Measurements from ENCODE around the gene GAPDH. TPM values are rescaled to one million over a fixed set of nuclear protein-coding genes. Genes with fewer than 3 reads are reported as not detected.
A peak's percentile ranks its signal among the peaks of the same experiment; 100 is the strongest.
"Not testable (repeated sequence)": the region's sequence is repeated elsewhere in the genome, so short reads cannot be mapped to it uniquely, and the experiment has no call there.

The GAPDH gene
- total and polyA plus RNA-seq, 2 donors: 1,220 to 3,026 TPM

DNA sequence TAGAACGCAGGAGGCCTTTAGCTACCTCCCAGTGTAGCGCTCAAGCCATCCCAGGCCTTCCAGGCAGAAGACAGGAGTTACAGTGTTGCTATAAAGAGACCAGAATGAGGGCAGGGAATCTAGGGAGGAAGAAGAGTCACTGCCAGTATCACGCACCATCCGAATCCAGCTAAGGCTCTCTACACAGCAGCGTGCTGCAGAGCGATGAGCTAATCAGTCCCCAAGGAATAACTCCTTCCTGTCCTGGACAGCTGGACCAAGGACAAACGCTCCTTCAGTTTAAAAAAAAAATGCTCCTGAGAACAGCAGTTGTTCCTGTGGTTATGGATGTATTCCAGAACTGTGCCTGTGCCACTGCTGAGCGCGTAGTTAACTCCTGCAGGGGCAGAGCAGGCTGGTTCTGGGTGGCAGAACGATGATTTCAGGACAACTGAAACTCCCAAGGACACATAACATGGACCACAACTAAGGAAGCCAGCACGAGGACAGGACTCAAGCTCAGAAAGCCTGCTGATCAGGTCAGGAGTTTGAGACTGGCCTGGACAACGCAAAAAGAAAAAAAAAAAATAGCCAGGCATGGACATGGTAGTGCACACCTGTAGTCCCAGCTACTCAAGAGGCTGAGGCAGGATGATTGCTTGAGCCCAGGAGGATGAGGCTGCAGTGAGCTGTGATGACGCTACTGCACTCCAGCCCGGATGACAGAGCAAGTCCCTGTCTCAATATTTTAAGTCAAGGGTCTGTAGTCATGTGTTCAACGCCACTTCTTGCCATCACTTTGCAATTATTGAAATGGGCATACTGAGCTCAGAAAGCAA lies 18.9 kb downstream of the GAPDH start:
- H3K27me3 ChIP-seq (ENCODE audit: control insufficient read depth in 2 of 2, insufficient read depth in 1 of 2, low read length in 1 of 2): no peaks in the 10 kb centered on the region
- peaks cover 44 to 48% of the 10 kb centered on the region in 2 donors for H3K36me3 ChIP-seq (ENCODE audit: control insufficient read depth in 2 of 2, insufficient read depth in 2 of 2, low read length in 1 of 2)
- H3K9me3 ChIP-seq (ENCODE audit: control insufficient read depth in 2 of 2, insufficient read depth in 1 of 2, low read length in 1 of 2): peaks cover 0 to 8% of the 10 kb centered on the region in 2 donors
- DNase-seq (ENCODE audit: low read depth in 6 of 9, low spot score in 9 of 9): no peak
- peaks cover 15 to 48% of the 10 kb centered on the region in 2 donors for H3K4me1 ChIP-seq (ENCODE audit: control insufficient read depth in 2 of 2, insufficient read depth in 2 of 2, low read length in 2 of 2)
- H3K4me3 ChIP-seq (ENCODE audit: low read length in 2 of 2): no peak overlapping the region
- no peak overlapping the region for H3K27ac ChIP-seq (ENCODE audit: low read depth in 1 of 2, low read length in 1 of 2)
- 93% methylated on average over 15 of the region's 15 CpGs for WGBS

DNA sequence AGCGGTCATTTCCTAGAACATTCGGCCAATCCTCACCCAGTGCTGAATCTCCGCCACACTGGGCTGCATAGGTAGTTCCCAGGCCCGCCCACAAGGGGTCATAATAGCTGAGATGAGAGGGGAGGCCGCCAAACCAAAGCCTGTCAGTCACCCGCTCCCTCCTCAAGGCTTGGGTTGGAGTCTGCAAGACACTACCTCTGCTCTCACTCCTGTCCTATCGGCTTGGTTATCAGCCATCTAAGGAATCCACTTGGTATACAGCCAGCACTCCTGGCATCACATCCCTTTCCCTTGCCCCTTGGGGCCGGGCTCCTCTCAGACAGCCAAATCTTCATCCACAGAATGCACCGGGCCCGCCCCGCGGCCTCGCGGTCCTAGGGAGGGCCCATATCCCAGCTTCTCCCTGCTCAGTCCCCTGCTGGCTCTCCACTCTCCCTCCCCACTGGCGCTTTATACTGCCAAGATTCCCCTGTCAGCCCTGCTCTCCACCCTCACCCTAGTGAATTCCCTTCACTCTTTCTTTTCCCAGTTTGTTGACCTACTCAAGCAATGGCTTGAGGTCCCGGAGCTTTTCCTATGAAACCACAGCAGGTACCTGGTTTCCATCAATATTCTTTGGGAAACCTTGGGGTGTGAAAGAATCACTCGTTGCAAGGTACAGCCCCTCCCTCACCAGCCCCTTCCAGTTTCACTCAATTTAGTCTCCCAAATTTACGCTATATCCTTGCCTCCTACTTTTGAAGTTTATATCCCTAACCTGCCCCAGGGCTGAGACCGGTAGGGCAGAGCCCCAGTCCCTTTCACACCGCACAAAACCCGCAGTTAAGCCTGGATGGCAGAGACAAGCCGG lies 20.1 kb downstream of the GAPDH start:
- 53% methylated on average over 22 of the region's 22 CpGs for WGBS
- Histone ChIP-seq H3K4me1 (ENCODE audit: control insufficient read depth in 2 of 2, insufficient read depth in 2 of 2, low read length in 2 of 2) (peaks cover 15 to 47% of the 10 kb centered on the region in 2 donors), H3K9me3 (ENCODE audit: control insufficient read depth in 2 of 2, insufficient read depth in 1 of 2, low read length in 1 of 2) (peaks cover 0 to 9% of the 10 kb centered on the region in 2 donors), H3K4me3 (ENCODE audit: low read length in 2 of 2) (peak overlapping the region; percentile 65 to 88), H3K27ac (ENCODE audit: low read depth in 1 of 2, low read length in 1 of 2) (peak overlapping the region in 1 of 2 donors; percentile 8), H3K36me3 (ENCODE audit: control insufficient read depth in 2 of 2, insufficient read depth in 2 of 2, low read length in 1 of 2) (peaks cover 37 to 45% of the 10 kb centered on the region in 2 donors), H3K27me3 (ENCODE audit: control insufficient read depth in 2 of 2, insufficient read depth in 1 of 2, low read length in 1 of 2) (no peaks in the 10 kb centered on the region)
- DNase-seq (ENCODE audit: low read depth in 6 of 9, low spot score in 9 of 9): peak in 3 of 9 donors; percentile 44 to 66 (median 48)

DNA sequence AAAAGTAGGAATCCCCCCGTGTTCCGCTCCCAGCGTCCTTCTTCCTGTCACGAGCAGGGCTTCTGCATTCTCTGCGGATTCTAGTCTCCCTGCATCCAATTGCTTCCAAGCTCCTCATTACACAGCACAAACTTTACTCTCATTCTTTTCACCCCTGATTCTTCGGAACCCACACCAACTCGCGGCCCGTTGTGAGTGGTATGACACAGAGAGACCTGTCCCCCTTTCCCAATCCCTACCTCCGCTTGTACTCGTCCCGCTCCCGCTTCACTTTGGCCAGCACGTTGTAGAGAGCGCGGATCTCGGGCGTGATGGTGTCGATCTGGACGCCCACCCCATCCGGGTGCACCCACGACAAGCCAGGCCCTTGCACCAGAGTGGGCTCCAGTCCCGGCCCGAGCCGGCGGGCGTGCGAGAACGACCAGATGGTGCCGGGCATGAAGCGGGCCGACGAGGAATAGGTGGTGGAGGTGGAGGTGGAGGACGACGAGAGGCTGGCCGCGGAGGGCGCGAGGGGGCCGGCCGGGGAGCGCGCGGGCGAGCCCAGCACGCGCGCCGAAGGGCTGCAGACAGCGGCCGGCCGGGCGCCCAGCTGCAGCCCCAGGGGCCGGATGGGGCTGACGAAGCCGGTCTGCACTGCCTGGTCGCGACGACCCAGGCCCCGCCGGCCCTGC lies 20.8 kb downstream of the GAPDH start:
- Histone ChIP-seq H3K4me3 (ENCODE audit: low read length in 2 of 2) (peak overlapping the region; percentile 65 to 88), H3K4me1 (ENCODE audit: control insufficient read depth in 2 of 2, insufficient read depth in 2 of 2, low read length in 2 of 2) (peaks cover 15 to 44% of the 10 kb centered on the region in 2 donors), H3K27me3 (ENCODE audit: control insufficient read depth in 2 of 2, insufficient read depth in 1 of 2, low read length in 1 of 2) (no peaks in the 10 kb centered on the region), H3K9me3 (ENCODE audit: control insufficient read depth in 2 of 2, insufficient read depth in 1 of 2, low read length in 1 of 2) (peaks cover 0 to 9% of the 10 kb centered on the region in 2 donors), H3K36me3 (ENCODE audit: control insufficient read depth in 2 of 2, insufficient read depth in 2 of 2, low read length in 1 of 2) (peaks cover 37 to 46% of the 10 kb centered on the region in 2 donors), H3K27ac (ENCODE audit: low read depth in 1 of 2, low read length in 1 of 2) (no peak overlapping the region)
- DNase-seq (ENCODE audit: low read depth in 6 of 9, low spot score in 9 of 9): no peak
- 4% methylated on average over 61 of the region's 61 CpGs for WGBS

DNA sequence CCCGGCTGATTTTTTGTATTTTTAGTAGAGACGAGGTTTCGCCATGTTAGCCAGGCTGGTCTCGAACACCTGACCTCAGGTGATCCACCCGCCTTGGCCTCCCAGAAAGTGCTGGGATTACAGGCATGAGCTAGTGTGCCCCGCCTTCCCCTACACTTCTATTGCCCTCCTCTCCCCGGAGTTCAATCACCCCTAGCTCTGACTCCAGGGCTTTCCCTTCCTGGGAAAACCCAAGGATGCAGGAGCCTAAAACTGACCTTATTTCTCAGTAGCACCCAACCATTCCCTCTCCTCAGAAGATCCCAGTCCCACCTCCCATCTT lies 22.1 kb downstream of the GAPDH start:
- peaks cover 15 to 44% of the 10 kb centered on the region in 2 donors for H3K4me1 ChIP-seq (ENCODE audit: control insufficient read depth in 2 of 2, insufficient read depth in 2 of 2, low read length in 2 of 2)
- H3K36me3 ChIP-seq (ENCODE audit: control insufficient read depth in 2 of 2, insufficient read depth in 2 of 2, low read length in 1 of 2): peaks cover 39 to 50% of the 10 kb centered on the region in 2 donors
- not testable (repeated sequence) for DNase-seq (ENCODE audit: low read depth in 6 of 9, low spot score in 9 of 9); H3K27ac ChIP-seq (ENCODE audit: low read depth in 1 of 2, low read length in 1 of 2); H3K9me3 ChIP-seq (ENCODE audit: control insufficient read depth in 2 of 2, insufficient read depth in 1 of 2, low read length in 1 of 2); H3K27me3 ChIP-seq (ENCODE audit: control insufficient read depth in 2 of 2, insufficient read depth in 1 of 2, low read length in 1 of 2); H3K4me3 ChIP-seq (ENCODE audit: low read length in 2 of 2)
- 95% methylated on average over 7 of the region's 7 CpGs for WGBS

DNA sequence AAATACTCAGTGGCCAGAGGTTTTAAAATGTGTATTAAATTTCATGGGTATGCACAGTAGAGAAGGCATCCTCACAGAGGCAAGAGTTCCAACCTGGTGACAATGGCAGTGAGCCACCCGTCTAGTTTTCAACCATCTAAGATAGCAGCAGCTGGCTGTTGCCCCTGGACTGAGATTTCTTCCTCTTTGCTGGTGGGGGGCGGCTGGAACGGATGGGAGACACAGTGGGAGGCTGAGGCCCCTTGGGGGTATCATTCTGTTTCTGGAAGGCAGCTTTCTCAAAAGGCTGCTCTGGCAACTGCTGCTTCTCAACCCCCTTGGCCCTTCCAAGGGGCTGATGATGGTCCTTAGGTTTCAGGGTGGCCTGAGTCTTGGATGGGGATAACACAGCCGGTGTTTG lies 22.5 kb downstream of the GAPDH start:
- Histone ChIP-seq H3K9me3 (ENCODE audit: control insufficient read depth in 2 of 2, insufficient read depth in 1 of 2, low read length in 1 of 2) (peaks cover 0 to 9% of the 10 kb centered on the region in 2 donors), H3K4me1 (ENCODE audit: control insufficient read depth in 2 of 2, insufficient read depth in 2 of 2, low read length in 2 of 2) (peaks cover 15 to 42% of the 10 kb centered on the region in 2 donors), H3K36me3 (ENCODE audit: control insufficient read depth in 2 of 2, insufficient read depth in 2 of 2, low read length in 1 of 2) (peaks cover 40 to 50% of the 10 kb centered on the region in 2 donors), H3K4me3 (ENCODE audit: low read length in 2 of 2) (no peak overlapping the region), H3K27ac (ENCODE audit: low read depth in 1 of 2, low read length in 1 of 2) (no peak overlapping the region), H3K27me3 (ENCODE audit: control insufficient read depth in 2 of 2, insufficient read depth in 1 of 2, low read length in 1 of 2) (no peaks in the 10 kb centered on the region)
- no peak for DNase-seq (ENCODE audit: low read depth in 6 of 9, low spot score in 9 of 9)
- WGBS: 98% methylated on average over 4 of the region's 4 CpGs

DNA sequence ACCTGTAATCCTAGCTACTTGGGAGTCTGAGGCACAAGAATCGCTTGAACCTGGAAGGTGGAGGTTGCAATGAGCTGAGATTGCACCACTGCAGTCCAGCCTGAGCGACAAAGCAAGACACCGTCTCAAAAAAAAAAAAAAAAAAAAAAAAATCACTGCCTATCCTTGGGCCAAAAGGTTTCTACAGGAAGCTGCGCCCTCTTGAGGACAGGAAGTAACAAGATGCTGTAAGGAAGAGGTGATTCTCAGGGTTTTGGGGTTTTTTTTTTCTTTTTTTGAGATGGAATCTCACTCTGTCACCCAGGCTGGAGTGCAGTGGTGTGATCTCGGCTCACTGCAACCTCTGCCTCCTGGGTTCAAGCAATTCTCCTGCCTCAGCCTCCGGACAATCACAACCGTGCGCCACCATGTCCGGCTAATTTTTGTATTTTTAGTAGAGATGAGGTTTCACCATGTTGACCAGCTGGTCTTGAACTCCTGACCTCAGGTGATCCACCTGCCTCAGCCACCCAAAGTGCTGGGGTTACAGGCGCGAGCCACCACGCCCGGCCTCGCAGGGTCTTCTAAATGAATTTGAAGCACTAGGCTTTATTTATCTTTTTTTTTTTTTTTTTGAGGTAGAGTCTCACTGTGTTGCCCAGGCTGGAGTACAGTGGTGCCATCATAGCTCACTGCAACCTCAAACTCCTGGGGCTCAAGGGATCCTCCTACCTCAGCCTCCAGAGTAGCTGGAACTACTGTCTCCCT lies 23.9 kb downstream of the GAPDH start:
- DNase-seq (ENCODE audit: low read depth in 6 of 9, low spot score in 9 of 9): peak in 4 of 9 donors; percentile 43 to 77 (median 50)
- H3K27ac ChIP-seq (ENCODE audit: low read depth in 1 of 2, low read length in 1 of 2); H3K9me3 ChIP-seq (ENCODE audit: control insufficient read depth in 2 of 2, insufficient read depth in 1 of 2, low read length in 1 of 2); H3K4me3 ChIP-seq (ENCODE audit: low read length in 2 of 2); H3K27me3 ChIP-seq (ENCODE audit: control insufficient read depth in 2 of 2, insufficient read depth in 1 of 2, low read length in 1 of 2): not testable (repeated sequence)
- H3K36me3 ChIP-seq (ENCODE audit: control insufficient read depth in 2 of 2, insufficient read depth in 2 of 2, low read length in 1 of 2): peaks cover 48 to 58% of the 10 kb centered on the region in 2 donors
- WGBS: 83% methylated on average over 14 of the region's 14 CpGs
- H3K4me1 ChIP-seq (ENCODE audit: control insufficient read depth in 2 of 2, insufficient read depth in 2 of 2, low read length in 2 of 2): peaks cover 14 to 32% of the 10 kb centered on the region in 2 donors

DNA sequence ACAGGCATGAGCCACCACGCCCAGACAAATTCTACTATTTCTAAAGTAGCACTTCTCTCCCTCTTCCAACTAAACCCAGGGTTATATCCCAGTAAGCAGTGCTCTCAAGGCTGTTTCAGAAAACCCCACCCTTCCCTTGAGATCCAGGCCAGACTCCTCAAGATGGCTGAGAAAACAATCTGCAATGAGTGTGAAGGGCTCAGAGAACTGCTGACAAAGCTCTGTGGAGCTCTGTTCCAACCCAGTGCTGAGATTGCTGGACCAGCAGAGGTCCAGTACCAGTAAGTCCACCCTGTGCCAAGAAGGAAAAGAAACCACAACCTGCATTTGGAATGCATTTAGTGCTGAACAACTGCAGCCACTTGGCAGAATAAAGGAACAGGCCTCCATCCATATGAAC lies 25.2 kb downstream of the GAPDH start:
- 96% methylated on average over 1 of the region's 1 CpG for WGBS
- H3K4me1 ChIP-seq (ENCODE audit: control insufficient read depth in 2 of 2, insufficient read depth in 2 of 2, low read length in 2 of 2): peaks cover 6 to 21% of the 10 kb centered on the region in 2 donors

DNA sequence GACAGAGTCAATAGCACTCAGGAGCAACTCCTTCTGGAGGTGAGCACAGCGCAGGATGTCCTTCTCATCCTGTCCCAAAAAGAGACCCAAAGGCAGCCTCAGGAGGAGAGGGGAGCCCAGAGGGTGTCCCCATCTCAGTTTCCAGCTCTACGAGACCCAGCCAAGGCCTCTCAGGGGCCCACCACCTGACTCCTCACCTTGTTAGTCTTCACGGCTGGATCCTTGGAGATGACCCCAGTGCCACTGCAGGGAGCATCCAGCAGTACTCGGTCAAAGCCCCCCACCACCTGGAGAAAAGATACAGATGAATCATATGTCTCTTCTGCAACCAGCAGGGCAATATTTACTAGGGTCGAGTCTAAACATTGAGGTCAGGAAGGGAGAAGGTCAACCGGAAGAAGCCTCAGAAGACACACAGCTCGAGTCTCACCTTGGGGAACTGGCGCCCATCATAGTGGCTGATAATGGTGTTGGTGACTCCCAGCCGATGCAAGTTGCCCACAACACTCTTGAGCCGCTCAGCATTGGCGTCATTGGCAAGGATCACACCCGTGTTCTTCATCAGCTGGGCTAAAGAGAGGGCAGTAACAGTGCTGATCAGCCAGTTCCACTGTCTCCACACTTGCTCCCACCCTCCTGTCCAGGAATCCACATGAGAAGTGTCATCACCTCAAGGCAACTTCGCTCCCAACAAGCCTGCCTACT lies 26.3 kb downstream of the GAPDH start:
- no peaks in the 10 kb centered on the region for H3K27me3 ChIP-seq (ENCODE audit: control insufficient read depth in 2 of 2, insufficient read depth in 1 of 2, low read length in 1 of 2)
- 98% methylated on average over 13 of the region's 13 CpGs for WGBS
- peaks cover 0 to 14% of the 10 kb centered on the region in 2 donors for H3K4me1 ChIP-seq (ENCODE audit: control insufficient read depth in 2 of 2, insufficient read depth in 2 of 2, low read length in 2 of 2)
- H3K36me3 ChIP-seq (ENCODE audit: control insufficient read depth in 2 of 2, insufficient read depth in 2 of 2, low read length in 1 of 2): peaks cover 55 to 72% of the 10 kb centered on the region in 2 donors
- peaks cover 0 to 7% of the 10 kb centered on the region in 2 donors for H3K9me3 ChIP-seq (ENCODE audit: control insufficient read depth in 2 of 2, insufficient read depth in 1 of 2, low read length in 1 of 2)
- no peak overlapping the region for H3K27ac ChIP-seq (ENCODE audit: low read depth in 1 of 2, low read length in 1 of 2)
- H3K4me3 ChIP-seq (ENCODE audit: low read length in 2 of 2): no peak overlapping the region
- no peak for DNase-seq (ENCODE audit: low read depth in 6 of 9, low spot score in 9 of 9)

More for the DNA sequence above, 25.2 kb downstream of the GAPDH start:
- no peak overlapping the region for H3K27ac ChIP-seq (ENCODE audit: low read depth in 1 of 2, low read length in 1 of 2)
- no peak overlapping the region for H3K4me3 ChIP-seq (ENCODE audit: low read length in 2 of 2)
- no peak for DNase-seq (ENCODE audit: low read depth in 6 of 9, low spot score in 9 of 9)
- peaks cover 0 to 7% of the 10 kb centered on the region in 2 donors for H3K9me3 ChIP-seq (ENCODE audit: control insufficient read depth in 2 of 2, insufficient read depth in 1 of 2, low read length in 1 of 2)
- peaks cover 53 to 63% of the 10 kb centered on the region in 2 donors for H3K36me3 ChIP-seq (ENCODE audit: control insufficient read depth in 2 of 2, insufficient read depth in 2 of 2, low read length in 1 of 2)
- H3K27me3 ChIP-seq (ENCODE audit: control insufficient read depth in 2 of 2, insufficient read depth in 1 of 2, low read length in 1 of 2): no peaks in the 10 kb centered on the region
